PFSK-1 (cell line): ENCODE results near the gene RASIP1. TPM values are rescaled to one million over a fixed set of nuclear protein-coding genes. Genes with fewer than 3 reads are reported as not detected.

ENCODE experiments used
- FOXP2 ChIP-seq: optimal IDR thresholded peaks from 2 replicates; pipeline ENCODE3; 2011; ENCODE audit warnings: borderline replicate concordance, control low read depth, inconsistent platforms; ENCODE audit not compliant: insufficient read depth; ENCODE audit errors: extremely low read length, extremely low read depth
- POLR2AphosphoS5 ChIP-seq: IDR thresholded peaks from 2 replicates; pipeline ENCODE4 v1.6.1; 2012; ENCODE audit warnings: low read depth, mild to moderate bottlenecking, control low read depth, low read length, moderate library complexity
- REST ChIP-seq, 2 experiments: IDR thresholded peaks; 2 replicates each; pipeline versions ENCODE4 v1.6.1 to v1.8.0; 2011 to 2012; ENCODE audit warnings: low read depth in 2 of 2, low read length in 2 of 2, control low read depth in 1 of 2, inconsistent platforms in 1 of 2, mild to moderate bottlenecking in 1 of 2, moderate library complexity in 1 of 2; ENCODE audit not compliant: insufficient read depth in 1 of 2
- SIN3A ChIP-seq: IDR thresholded peaks from 2 replicates; pipeline ENCODE4 v1.6.1; 2012; ENCODE audit warnings: mild to moderate bottlenecking, low read length, moderate library complexity, borderline replicate concordance; ENCODE audit not compliant: insufficient read depth
- TAF1 ChIP-seq: IDR thresholded peaks from 2 replicates; pipeline ENCODE4 v1.6.1; 2012; ENCODE audit warnings: low read length, control low read depth, borderline replicate concordance; ENCODE audit not compliant: insufficient read depth
- polyA plus RNA-seq: library from polyadenylated mRNA; unstranded; fragments of >200 nt; gene quantifications from one replicate; pipeline ENCODE4 v1.2.1, GENCODE V29; 2012; ENCODE audit warnings: low read depth, missing spikeins; ENCODE audit not compliant: insufficient read length

RASIP1 gene, protein sequence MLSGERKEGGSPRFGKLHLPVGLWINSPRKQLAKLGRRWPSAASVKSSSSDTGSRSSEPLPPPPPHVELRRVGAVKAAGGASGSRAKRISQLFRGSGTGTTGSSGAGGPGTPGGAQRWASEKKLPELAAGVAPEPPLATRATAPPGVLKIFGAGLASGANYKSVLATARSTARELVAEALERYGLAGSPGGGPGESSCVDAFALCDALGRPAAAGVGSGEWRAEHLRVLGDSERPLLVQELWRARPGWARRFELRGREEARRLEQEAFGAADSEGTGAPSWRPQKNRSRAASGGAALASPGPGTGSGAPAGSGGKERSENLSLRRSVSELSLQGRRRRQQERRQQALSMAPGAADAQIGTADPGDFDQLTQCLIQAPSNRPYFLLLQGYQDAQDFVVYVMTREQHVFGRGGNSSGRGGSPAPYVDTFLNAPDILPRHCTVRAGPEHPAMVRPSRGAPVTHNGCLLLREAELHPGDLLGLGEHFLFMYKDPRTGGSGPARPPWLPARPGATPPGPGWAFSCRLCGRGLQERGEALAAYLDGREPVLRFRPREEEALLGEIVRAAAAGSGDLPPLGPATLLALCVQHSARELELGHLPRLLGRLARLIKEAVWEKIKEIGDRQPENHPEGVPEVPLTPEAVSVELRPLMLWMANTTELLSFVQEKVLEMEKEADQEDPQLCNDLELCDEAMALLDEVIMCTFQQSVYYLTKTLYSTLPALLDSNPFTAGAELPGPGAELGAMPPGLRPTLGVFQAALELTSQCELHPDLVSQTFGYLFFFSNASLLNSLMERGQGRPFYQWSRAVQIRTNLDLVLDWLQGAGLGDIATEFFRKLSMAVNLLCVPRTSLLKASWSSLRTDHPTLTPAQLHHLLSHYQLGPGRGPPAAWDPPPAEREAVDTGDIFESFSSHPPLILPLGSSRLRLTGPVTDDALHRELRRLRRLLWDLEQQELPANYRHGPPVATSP
- 41.3 TPM for polyA plus RNA-seq

DNA sequence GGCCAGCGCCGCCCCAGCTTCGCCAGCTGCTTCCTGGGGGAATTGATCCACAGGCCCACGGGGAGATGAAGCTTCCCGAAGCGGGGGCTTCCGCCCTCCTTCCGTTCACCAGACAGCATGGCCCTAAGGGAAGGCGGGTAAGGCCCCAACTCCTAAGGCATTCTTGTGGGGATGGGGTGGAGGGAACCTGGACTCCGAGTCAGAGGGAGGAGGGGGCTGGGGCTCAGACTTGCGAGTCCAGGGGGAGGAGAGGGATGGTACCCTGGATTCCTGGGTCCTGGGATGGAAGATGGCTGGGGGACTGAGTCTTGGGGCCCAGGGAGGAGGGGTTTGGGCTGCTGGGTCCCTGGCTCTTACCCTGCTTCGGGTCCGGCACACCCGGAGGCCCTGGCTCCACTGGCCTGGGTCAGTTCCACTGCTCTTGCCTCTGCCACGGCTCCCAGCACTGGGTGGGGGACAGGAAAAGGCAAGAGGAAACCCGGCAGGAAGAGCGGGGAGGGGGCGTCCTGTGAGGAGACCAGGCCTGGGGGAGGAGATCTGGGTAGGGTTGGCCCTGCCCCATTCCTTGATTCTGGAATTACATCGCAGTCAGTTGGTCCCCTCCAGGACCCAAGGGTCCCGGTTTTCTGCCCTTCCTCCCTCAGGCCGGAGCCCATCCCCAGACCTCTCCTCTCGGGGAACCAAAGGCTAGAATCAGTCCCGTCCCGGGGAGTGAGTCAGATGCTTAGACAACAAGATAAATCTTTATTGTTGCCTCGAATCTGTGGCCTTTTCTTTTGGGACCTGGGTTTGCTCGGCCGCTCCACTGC, at the start of gene RASIP1:
Gene RASIP1 (minus strand): TSS at position 447 of the 809 bp plus-strand sequence. CDS start 328 bp downstream, at position 119.
- no peak for TF ChIP-seq TAF1
- TF ChIP-seq POLR2AphosphoS5 = no peak
- TF ChIP-seq REST (IDR thresholded peaks at IDR 0.05; ENCODE audit: insufficient read depth in 1 of 2, low read depth in 2 of 2, low read length in 2 of 2) = no peak
- no peak for TF ChIP-seq SIN3A
- TF ChIP-seq FOXP2 = peak; percentile 48

DNA sequence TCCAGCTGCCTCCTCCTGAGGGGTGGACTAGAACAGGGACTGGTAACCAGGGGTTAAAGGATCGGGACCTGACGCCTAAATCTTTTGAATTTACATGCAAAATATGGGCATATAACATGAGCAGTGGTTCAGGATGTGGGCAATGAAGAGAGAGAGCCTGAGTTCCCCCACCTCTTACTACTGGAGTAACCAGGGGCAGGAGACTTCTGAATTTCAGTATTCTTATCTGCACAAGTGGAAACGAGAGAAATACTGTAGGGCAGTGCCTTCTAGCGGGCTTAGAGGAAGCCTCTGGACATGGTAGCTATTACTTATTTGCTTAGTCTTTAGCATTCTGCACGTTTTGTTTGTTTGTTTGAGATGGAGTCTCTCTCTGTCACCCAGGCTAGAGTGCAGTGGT, 44.1 kb upstream of the RASIP1 start:
- TF ChIP-seq POLR2AphosphoS5 (no peak), REST (IDR thresholded peaks at IDR 0.05; ENCODE audit: insufficient read depth in 1 of 2, low read depth in 2 of 2, low read length in 2 of 2) (no peak), TAF1 (no peak), SIN3A (no peak), FOXP2 (no peak)

- TF ChIP-seq FOXP2 (no peak), REST (IDR thresholded peaks at IDR 0.05; ENCODE audit: insufficient read depth in 1 of 2, low read depth in 2 of 2, low read length in 2 of 2) (no peak), POLR2AphosphoS5 (0 out of 2 replicates have a peak, but pooled peaks have one; percentile 22), TAF1 (no peak), SIN3A (no peak)
These were observed 40.4 kb upstream of the RASIP1 start for GRCh38 chr19:48780631-48781391.

- TF ChIP-seq FOXP2 (no peak), REST (IDR thresholded peaks at IDR 0.05; ENCODE audit: insufficient read depth in 1 of 2, low read depth in 2 of 2, low read length in 2 of 2) (no peak), SIN3A (no peak)
These were observed 39.2 kb upstream of the RASIP1 start for GRCh38 chr19:48779636-48780035.
